G401 (cell line): Measurements from ENCODE around the gene REN. TPM values are rescaled to one million over a fixed set of nuclear protein-coding genes. Genes with fewer than 3 reads are reported as not detected.
A peak's percentile ranks its signal among the peaks of the same experiment; 100 is the strongest.

Source experiments
- DNase-seq: peaks from one replicate; pipeline ENCODE4 v3.0.0-alpha.2; 2015; ENCODE audit warnings: low spot score
- in situ Hi-C: cut with HindIII; loops from 2 replicates; pipeline ENCODE4 v1.10.0; 2016; ENCODE audit warnings: low sequenced_read_pairs, mixed read lengths
- total RNA-seq: library from RNA; depleted of rRNA; stranded (reverse); fragments of >200 nt; shearing (Covaris generic); gene quantifications from 2 replicates; pipeline ENCODE4 v1.2.3, GENCODE V29; 2014

Gene REN
- total RNA-seq, 1 experiment from 2014 or later = not detected

DNA sequence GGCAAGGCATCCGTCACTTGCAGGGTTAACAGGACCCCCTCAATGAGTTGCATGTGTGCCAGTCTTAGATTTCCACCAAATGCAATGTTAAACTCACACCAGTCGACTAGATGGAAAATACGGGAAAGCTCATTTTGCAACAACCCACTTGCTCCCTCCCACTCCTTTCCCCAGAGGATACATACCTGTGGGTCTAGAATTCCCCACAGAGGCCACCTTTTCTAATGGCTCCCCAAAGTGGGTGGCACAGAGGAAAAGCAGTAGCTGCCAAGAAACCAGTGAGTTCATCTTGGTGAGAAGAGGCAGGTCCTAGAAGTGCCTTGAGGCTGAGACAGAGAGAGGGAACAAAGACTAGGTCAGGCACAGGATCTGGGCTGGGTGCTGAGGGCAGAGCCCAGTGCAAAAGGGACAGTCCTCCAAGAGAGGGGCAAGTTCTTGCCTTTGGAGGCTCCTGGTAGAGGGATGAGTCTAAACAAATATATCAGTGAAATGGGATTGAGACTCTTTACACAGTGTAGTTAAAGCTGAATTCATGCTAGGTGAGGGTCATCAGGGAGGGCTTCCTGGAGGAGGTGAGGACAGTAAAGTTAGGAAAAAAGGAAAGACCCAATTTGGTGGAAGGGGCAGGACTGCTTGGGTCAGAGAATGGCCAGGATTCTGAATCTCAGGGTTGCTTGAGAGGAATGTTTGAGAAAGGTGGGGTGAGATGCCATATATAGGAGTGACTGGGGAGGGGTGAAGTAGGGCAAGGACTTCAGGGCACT is 26.6 kb upstream of the REN start:
- in situ Hi-C loops = no loop called here
- no peak for DNase-seq

DNA sequence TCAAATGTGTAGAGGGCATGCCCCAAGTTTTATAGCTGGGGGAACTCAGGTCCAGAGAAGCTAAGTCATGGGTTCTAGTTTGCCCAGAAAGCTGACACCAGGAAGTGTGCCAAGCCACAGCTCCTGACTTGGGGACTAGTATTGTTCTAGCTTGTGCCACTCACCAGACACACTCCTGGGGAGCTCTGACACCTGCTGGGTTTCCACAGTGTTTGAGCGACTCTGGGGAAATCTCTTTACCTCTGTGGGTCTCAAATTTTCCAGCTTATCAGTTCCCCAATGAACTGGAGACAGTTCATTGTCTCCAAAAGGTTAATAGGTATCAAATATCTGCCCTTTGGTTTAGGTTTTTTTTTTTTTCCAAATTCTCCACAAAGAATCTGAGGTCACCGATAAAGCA is 25.9 kb upstream of the REN start:
- in situ Hi-C loops = no loop called here
- DNase-seq = no peak

DNA sequence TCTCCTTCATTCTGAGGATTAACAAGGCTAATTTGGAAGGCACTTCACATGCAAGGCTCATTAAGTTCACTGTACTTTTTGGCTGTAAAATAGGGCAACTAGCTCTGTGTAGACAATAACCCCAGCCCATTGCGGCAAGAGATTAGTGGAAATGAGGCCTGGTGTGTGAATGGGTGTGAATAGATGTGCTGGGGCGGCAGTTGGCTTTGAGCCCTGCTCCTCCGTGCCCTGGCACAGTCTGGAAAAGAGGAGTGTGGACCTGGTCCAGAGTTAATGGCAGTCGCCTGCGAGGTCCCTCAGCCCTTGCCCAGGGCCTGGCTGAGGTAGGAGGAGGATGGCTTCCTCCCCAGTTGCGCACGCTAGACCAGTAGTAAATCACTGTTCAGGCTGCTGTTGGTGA is 25.3 kb upstream of the REN start:
- DNase-seq = peak; percentile 38
- in situ Hi-C loops = no loop called here

DNA sequence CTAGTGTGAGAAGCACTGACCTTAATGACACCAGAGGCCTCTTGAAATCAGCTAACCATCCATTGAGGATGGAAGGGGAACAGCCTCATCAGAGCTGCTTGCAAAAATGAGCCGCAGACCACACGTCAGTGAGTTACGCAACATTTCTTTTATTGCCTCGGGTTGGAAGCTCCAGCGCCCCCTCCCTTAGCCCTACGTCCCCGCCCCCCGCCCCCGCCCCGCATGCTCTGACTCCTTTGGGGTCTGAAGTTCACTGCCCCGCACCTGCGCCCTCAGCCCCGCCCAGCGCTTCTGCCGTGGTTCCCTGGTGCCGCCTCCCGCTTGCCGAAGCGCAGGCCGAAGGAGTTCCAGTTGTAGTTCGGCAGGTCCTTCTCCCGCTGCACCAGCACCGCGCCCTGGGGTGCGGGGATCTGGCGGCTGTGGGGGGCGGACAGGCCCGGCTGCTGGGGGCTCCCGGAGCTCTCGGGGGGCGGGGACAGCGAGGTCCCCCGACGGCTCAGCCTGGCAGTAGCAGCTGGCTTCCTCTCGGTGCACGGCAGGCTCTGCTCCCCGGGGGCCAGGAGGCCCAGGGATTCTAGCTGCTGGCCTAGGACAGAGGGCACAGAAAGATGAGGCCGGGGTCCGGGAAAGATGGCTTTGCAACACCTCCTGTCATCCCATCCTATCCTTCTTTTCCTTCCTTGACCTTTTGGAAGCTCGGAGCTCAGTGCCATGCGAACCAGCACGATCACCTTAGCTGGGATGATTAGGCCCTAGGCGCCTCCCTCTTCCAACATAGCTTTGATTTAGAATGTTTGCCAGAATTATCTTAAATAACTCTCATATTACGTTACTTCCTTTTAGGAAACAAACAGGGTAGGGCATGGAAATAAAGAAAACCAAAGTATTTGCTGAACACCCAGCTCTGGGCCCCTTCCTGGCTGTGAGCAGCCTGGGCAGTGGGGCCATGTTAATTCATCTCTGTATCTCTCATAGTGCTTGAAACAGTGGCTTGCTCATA is 24.4 kb upstream of the REN start:
- in situ Hi-C loops = no loop called here
- no peak for DNase-seq

DNA sequence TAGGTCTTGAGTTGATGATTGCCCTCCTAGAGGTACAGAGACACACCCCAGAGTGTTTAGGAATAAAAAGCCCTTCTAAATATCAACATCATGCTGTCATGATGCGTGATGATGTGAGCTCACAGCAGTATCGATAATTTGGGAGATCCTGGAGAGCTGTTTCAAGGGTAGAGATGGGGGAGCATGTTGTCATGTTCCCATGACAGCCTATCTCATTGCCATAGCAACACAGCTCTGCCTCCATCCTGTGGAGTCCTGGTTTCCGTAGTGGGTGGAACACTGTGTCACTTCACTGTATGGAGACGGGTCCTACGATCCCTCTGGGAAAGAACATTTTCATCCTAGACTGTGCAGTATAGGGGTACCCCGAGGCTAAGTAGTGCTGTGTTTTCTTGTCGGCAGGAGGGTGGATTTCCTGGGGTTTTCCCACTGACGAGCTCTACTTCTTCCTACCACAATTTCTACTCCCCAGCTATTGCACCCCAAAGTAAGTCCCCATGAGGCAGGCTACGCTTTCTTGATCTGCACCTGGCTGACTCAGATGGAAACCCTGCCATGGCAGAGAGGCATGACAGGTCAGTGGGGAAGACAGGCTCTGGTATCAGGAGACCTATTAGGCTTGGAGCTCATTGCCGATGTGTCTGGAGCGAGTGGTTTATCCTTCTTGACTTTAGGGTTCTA is 23.0 kb upstream of the REN start:
- no peak for DNase-seq
- in situ Hi-C loops = no loop called here

DNA sequence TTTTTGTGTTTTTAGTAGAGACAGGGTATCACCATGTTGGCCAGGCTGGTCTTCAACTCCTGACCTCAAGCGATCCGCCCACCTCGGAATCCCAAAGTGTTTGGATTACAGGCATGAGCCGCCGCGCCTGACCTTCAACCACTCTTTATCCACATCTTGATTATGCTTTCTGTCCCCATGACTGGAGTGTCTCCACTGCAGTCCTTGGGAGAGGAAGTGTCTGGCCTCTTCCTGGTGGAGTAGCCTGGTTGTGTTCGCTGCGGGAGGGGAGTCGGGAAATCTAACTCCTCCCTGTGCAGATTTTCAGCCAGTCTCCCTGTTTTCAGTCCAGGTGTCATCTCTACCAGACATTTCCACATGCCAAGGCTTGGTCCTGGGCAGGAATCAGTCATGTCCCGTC is 20.5 kb upstream of the REN start:
- in situ Hi-C loops = no loop called here
- no peak for DNase-seq

DNA sequence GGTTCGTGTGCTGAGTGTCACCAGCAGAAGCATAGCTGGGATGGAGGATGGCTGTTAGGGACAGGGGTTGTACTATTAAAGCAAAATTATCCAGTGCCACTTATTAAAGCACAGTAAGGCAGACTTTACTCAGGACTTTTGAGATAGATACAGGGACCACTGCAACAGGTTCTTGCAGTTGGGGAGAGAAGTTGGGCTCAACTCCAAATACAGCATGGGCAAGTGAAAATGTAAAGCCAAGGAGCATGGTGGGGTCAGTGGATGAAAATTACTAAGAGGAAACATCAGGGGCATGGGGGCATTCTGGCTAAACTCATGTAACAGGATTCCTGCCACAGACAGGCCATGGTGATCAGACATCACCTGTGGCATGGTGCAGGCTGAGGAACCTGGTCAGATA is 15.0 kb upstream of the REN start:
- DNase-seq = no peak
- in situ Hi-C loops = no loop called here

DNA sequence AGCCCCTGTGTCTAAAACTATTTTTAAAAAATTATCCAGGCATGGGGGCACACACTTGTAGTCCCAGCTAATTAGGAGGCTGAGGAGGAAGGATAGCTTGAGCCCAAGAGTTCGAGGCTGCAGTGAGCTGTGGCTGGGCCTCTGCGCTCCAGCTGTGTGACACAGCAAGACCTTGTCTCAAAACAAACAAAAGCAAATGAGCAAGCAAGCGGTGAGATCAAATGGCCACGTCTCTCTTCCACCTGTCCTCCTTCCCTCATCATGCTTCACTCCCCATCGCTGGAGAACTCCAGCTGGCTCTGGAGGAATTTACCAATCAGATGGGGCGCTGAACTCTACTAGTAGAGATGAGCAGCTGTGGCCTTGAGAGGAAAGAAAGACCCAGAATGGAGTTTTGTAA is 14.0 kb upstream of the REN start:
- no peak for DNase-seq
- in situ Hi-C loops = no loop called here

DNA sequence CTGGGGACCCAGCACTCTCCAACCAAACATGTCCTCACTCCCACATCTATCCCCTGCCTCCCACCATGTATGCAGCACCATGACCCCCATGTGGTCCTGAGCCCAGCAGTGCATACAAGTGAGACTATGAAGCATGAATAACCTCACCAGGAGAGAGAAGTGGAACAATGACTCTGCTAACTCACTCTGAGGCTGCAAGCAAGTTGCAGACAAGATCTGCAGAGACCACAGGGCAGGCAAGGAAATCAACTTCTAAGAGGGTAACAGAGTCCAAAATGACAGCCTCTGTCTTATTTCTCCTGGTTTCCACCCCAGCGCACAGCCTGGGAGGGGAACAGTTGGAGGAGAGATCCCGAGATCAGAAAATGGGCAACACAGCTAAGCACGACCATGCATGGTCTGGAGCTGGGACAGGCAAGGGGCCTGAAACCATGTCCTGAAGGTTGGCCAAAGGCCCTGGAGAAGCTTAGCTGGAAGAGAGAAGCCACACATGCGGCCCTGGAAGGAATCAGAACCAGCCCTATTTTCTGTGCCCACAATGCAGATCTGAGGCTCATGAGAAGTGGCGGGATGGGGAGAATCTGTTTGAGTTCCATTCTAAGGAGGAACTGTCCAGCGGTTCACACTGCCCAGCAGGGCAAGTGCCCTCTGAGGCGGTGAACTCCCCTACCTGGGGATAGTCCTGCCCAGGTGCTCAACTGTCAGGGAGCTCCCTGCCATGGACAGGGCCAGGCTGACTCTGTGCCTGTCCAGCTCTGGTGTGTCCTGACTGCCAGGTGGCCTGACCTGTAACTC is 12.5 kb upstream of the REN start:
- no peak for DNase-seq
- in situ Hi-C loops = no loop called here

DNA sequence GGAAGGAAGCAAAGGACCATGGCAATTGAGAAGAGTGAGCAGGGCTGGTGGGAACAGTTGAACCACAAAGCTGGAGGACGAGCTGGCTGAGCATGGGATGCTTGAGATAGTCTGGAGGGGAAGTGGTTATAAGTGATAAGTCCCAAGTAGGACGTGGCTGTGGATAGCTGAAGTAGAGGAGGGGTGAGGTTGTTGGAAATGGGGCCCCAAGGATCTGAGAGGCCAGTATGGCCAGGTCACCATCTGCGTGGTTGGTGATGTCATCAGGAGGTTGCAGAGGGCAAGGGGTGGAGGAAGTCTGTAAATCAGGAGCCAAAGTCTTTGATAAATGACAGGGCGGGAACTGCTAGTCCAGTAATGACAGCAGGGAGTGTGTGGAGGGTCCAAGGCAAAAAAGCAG is 11.0 kb upstream of the REN start:
- no peak for DNase-seq
- in situ Hi-C loops = no loop called here

DNA sequence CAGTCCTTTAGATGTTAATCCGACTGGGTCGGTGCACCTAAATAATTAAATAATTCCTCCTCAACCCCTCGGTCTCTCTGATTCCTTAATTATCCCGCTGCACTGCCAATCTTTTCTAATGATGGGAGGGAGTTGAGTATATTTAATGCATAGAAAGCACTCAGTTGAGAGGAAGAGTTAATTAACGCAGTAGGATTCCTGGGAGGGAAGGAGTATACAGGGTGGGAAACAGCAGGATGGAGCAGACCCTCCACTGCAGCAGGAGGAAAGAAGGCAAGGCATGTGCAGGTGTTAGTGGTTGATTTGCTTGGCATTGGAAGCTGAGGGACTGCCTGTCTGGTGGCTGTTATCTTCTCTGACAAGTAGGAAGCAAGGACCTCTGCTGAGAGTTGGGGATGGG is 9.9 kb upstream of the REN start:
- in situ Hi-C loops = no loop called here
- no peak for DNase-seq

DNA sequence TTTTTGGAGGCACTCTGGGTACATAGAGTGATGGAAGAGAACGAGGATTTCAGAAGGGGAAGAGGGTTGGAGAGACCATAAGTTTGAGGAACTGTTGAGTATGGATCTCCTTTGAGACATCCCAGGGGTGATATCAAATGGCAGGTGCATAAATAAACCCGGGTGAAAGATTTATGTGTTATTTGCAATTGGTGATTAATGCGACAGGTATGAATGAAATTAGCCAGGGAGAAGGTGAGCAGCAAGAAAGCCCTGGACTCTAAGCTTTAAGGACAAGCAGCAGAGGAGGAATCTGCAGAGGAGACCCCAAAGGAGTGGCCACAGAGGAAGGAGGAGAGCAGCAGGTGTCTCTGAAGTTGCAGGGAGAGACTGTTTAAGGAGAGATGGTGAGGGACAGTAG is 8.8 kb upstream of the REN start:
- DNase-seq = no peak
- in situ Hi-C loops = no loop called here

DNA sequence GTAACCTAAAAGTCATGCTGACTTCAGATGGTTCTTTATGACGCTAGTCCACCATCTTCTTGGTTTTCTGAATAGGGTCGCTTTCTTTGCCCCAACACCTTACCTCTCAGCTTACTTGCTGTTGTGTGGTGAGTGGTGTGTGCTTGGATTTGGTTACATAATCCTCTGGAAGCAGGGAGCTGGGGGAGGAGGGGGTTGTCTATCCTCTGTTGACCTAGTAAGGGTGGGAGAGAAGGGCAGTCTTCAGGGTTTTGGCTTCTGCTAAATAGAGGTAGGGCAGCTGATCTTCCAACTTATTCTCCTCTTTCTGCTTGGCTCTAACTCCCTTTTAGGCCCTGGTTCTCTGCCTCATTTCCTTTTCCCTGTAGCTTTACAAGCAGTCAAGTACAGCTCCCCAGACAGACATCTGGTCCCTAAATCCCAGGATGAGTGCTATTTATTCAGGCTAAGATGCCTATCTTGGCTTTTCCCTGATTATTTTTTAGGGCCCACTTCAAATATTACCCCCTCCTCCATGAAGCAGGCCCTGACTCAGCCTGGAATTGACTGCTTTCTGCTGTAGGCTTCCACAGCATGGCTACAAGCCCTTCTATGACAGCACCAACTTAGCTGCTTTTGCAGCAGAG is 6.4 kb upstream of the REN start:
- in situ Hi-C loops = no loop called here
- no peak for DNase-seq

DNA sequence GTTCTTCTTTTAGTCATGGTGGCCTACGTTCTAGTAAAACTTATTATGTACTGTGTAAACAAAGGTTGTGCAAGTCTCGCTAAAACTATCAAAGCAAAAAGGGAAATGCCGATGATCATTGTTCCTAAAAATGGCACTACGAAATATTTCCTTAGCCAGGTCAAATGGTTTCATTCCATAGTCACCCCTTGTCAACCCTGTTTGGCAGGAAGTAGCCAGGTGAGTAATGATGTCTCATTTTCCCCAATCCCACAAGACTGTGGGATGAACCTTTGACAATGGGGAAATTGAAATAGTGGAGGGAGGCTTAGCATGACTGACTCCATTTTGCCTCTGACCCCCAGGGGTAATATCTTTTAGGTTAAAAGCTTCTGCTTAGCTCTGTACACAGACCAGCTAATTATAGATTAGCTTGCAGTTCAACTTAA is 5.6 kb upstream of the REN start:
- in situ Hi-C loops = no loop called here
- DNase-seq = no peak

DNA sequence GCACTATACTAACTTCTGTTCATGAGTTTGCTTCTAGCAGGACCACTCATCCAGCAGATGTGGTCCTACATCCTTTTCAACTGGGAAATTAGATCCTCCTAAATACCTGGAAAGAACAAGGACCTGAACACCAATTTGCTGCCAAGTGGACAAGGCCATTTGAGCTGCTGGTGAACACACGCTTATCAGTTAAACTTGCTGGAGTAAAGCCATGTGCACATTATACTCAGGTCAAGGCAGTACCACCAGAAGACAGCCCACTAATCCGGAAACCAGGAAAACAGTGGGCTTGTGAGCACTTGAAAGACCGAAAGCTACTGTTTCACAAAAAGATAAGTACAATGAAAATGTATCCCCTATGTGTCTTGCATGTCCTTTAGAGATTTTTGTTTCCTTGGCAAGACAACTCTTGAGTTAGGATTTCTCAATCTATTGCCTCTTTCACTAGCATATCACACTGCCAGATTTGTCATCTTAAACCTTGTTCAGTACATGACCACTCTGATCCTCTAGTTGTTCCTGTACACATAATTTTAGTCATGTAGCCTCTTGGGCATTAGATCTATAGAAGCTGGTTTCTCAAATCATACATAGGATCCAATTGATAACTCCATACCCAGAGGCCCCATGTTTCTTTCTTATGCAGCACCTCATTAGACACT is 4.5 kb upstream of the REN start:
- in situ Hi-C loops = no loop called here
- DNase-seq = no peak

DNA sequence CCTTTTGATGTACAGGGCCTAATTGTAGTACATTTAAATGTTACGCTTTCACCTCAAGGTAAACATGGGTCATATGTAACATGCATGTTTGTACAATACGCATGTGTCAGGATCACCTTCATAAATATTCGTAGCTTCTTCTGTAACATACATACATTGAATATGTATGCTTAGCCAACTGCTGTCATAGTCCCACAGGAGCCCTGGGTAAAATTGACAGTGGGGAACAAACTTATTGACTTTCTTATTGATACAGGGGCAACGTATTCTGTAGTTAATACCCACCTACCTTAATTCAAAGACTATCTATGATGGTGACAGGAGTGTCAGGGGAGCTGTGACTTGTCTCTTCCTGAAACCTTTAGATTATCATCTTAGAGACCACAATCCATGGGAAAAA is 3.7 kb upstream of the REN start:
- DNase-seq = no peak
- in situ Hi-C loops = no loop called here

DNA sequence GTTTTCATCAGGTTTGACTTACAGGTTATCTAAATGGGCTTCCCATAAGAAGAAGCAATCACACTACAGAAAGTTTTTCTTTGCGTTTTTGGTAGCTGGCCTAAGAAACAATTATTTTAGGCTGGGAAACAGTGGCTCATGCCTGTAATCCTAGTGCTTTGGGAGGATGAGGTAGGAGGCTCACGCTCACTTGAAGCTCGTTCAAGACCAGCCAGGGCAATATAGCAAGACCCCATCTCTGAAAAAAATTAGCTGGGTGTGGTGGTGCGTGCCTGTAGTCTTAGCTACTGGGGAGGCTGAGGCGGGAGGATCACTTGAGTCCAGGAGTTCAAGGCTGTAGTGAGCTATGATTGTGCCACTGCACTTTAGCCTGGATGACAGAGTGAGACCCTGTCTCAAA is 1.6 kb upstream of the REN start:
- in situ Hi-C loops = no loop called here
- DNase-seq = no peak

DNA sequence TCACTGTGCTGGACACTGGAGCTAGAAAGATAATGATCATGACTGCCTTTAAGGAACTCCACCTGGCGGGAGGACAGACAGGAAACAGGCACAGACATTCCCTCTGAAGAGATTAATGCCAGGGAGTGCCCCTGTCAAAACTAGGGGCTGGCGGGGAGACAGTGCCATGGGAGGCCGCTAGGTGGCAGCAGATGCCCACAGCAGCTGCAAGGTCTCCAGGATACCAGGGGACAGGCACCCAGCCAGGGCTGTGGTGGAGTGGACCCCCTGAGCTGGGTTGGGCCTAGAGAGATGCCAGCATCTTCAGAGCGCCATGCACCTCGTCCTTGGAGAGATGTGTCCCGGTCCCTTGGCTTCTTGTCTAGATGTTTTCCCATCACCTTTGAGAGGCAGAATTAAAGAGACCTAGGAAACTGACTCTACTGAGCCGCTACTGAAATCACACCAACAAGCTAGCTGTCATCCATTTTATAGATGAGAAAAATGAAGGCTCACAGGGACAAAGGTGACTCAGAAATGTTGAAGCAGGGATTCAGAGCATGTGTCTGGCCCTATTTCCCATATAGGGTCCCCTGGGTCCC is 3.6 kb downstream of the REN start:
- in situ Hi-C loops = no loop called here

More for the DNA sequence above, 3.6 kb downstream of the REN start:
- peak; percentile 80 for DNase-seq
